Choroid plexus epithelial cell (primary cell): ENCODE measurements around the gene SPHK2.
"Not testable (repeated sequence)": the region's sequence is repeated elsewhere in the genome, so short reads cannot be mapped to it uniquely, and the experiment has no call there.

Experiments
- DNase-seq: peaks from one replicate; pipeline ENCODE4 v3.0.0-alpha.2; 2010; ENCODE audit warnings: low read depth
- H3K4me3 ChIP-seq: 2 replicates; pipeline ENCODE4 v1.5.1; 2011; ENCODE audit warnings: low read depth, mild to moderate bottlenecking, control low read depth, low read length, moderate library complexity
- CTCF ChIP-seq: conservative IDR thresholded peaks from 2 replicates; pipeline ENCODE4 v1.5.1; 2011; ENCODE audit warnings: low read depth, mild to moderate bottlenecking, control low read depth, inconsistent platforms, low read length, moderate library complexity

The SPHK2 gene

GRCh38 chr19:48676487-48676886, 57.2 kb downstream of the SPHK2 start:
- TF ChIP-seq CTCF = no peak
- DNase-seq = no peak
- no peak overlapping the region for H3K4me3 ChIP-seq

- no peak for TF ChIP-seq CTCF
- H3K4me3 ChIP-seq = no peak overlapping the region
- no peak for DNase-seq
Measured at GRCh38 chr19:48676887-48677286, 57.6 kb downstream of the SPHK2 start.

GRCh38 chr19:48678201-48678600, 58.9 kb downstream of the SPHK2 start:
- no peak for TF ChIP-seq CTCF
- no peak for DNase-seq
- H3K4me3 ChIP-seq = no peak overlapping the region

- not testable (repeated sequence) for H3K4me3 ChIP-seq
Measured at GRCh38 chr19:48680006-48680405, 60.7 kb downstream of the SPHK2 start.

More at GRCh38 chr19:48680006-48680405, 60.7 kb downstream of the SPHK2 start:
- DNase-seq = not testable (repeated sequence)
